Mesenchymal stem cell (in vitro differentiated cells and primary cell): ENCODE data around the gene ZNF197.

Experiments used
- DNase-seq: peaks from one replicate; pipeline ENCODE4 v3.0.0-alpha.2; 2013
- H2AFZ ChIP-seq: one replicate; pipeline ENCODE4 v1.6.1; 2013; ENCODE audit warnings: low read depth, mild to moderate bottlenecking, control low read depth, inconsistent platforms, low read length, moderate library complexity
- H2AK5ac ChIP-seq: 2 replicates; pipeline ENCODE4 v1.6.1; 2013; ENCODE audit warnings: low read length, moderate library complexity, mild to moderate bottlenecking, inconsistent platforms; ENCODE audit not compliant: severe bottlenecking
- H2BK120ac ChIP-seq: one replicate; pipeline ENCODE4 v1.6.1; 2013; ENCODE audit warnings: low read depth, mild to moderate bottlenecking, inconsistent platforms, low read length, moderate library complexity
- H2BK12ac ChIP-seq, 2 experiments: one replicate each; pipeline ENCODE4 v1.6.1; 2013; ENCODE audit warnings: inconsistent platforms in 2 of 2, low read length in 2 of 2, mild to moderate bottlenecking in 2 of 2, moderate library complexity in 2 of 2, control low read depth in 1 of 2
- H2BK15ac ChIP-seq: one replicate; pipeline ENCODE4 v1.6.1; 2013; ENCODE audit warnings: mild to moderate bottlenecking, low read depth, inconsistent platforms; ENCODE audit not compliant: poor library complexity, severe bottlenecking
- H2BK5ac ChIP-seq: 2 replicates; pipeline ENCODE4 v1.6.1; 2013; ENCODE audit warnings: low read depth, mild to moderate bottlenecking, low read length, control low read depth, inconsistent platforms; ENCODE audit not compliant: poor library complexity, severe bottlenecking
- H3K14ac ChIP-seq, 2 experiments: one replicate each; pipeline ENCODE4 v1.6.1; 2013; ENCODE audit warnings: inconsistent platforms in 2 of 2, low read length in 2 of 2, control low read depth in 1 of 2, mild to moderate bottlenecking in 1 of 2, moderate library complexity in 1 of 2
- H3K18ac ChIP-seq, 2 experiments: one replicate each; pipeline ENCODE4 v1.6.1; 2013; ENCODE audit warnings: inconsistent platforms in 2 of 2, low read length in 2 of 2, control low read depth in 1 of 2, low read depth in 1 of 2, mild to moderate bottlenecking in 1 of 2
- H3K23ac ChIP-seq, 2 experiments: one replicate each; pipeline ENCODE4 v1.6.1; 2013; ENCODE audit warnings: inconsistent platforms in 2 of 2, low read length in 2 of 2, mild to moderate bottlenecking in 2 of 2, moderate library complexity in 2 of 2, control low read depth in 1 of 2
- H3K27ac ChIP-seq: 2 replicates; pipeline ENCODE4 v1.5.1; 2013; ENCODE audit warnings: mild to moderate bottlenecking, moderate library complexity, low read length, control low read depth, inconsistent platforms; ENCODE audit not compliant: poor library complexity, severe bottlenecking
- H3K27me3 ChIP-seq, 2 experiments: 2 replicates each; pipeline versions ENCODE4 v1.6.1 to v1.7.0; 2013; ENCODE audit warnings: low read length in 2 of 2, mild to moderate bottlenecking in 2 of 2, moderate library complexity in 2 of 2, control low read depth in 1 of 2, inconsistent platforms in 1 of 2; ENCODE audit not compliant: control insufficient read depth in 1 of 2, insufficient read depth in 1 of 2
- H3K36me3 ChIP-seq, 2 experiments: 2 replicates each; pipeline versions ENCODE4 v1.6.1 to v1.7.0; 2013; ENCODE audit warnings: low read length in 2 of 2, control low read depth in 1 of 2, inconsistent platforms in 1 of 2, low read depth in 1 of 2, mild to moderate bottlenecking in 1 of 2; ENCODE audit not compliant: insufficient read depth in 2 of 2, control insufficient read depth in 1 of 2
- H3K4ac ChIP-seq, 2 experiments: one replicate each; pipeline ENCODE4 v1.6.1; 2013; ENCODE audit warnings: inconsistent platforms in 2 of 2, low read length in 2 of 2, mild to moderate bottlenecking in 2 of 2, moderate library complexity in 2 of 2, control low read depth in 1 of 2, low read depth in 1 of 2
- H3K4me1 ChIP-seq: 2 replicates; pipeline ENCODE4 v1.6.1; 2013; ENCODE audit warnings: low read depth, low read length, control low read depth; ENCODE audit not compliant: control insufficient read depth, insufficient read depth
- H3K4me2 ChIP-seq: 2 replicates; pipeline ENCODE4 v1.6.1; 2013; ENCODE audit warnings: low read length, mild to moderate bottlenecking, inconsistent platforms; ENCODE audit not compliant: poor library complexity, severe bottlenecking
- H3K4me3 ChIP-seq, 2 experiments: 2 replicates each; pipeline versions ENCODE4 v1.5.1 to v1.7.0; 2013; ENCODE audit warnings: low read length in 2 of 2, mild to moderate bottlenecking in 2 of 2, control low read depth in 1 of 2, low read depth in 1 of 2; ENCODE audit not compliant: insufficient read depth in 1 of 2
- H3K79me1 ChIP-seq: replicated peaks from 2 replicates; pipeline ENCODE4 v1.6.1; 2013; ENCODE audit warnings: mild to moderate bottlenecking, control low read depth, low read length, inconsistent platforms; ENCODE audit not compliant: poor library complexity, severe bottlenecking
- H3K9ac ChIP-seq: 2 replicates; pipeline ENCODE4 v1.7.0; 2013; ENCODE audit warnings: mild to moderate bottlenecking, low read length, moderate library complexity
- H3K9me3 ChIP-seq: 2 replicates; pipeline ENCODE4 v1.7.0; 2013; ENCODE audit warnings: mild to moderate bottlenecking, low read length; ENCODE audit not compliant: control insufficient read depth
- H4K8ac ChIP-seq: one replicate; pipeline ENCODE4 v1.6.1; 2013; ENCODE audit warnings: inconsistent platforms, mild to moderate bottlenecking, low read length, moderate library complexity
- H4K91ac ChIP-seq: one replicate; pipeline ENCODE4 v1.6.1; 2013; ENCODE audit warnings: mild to moderate bottlenecking, low read length, inconsistent platforms
- WGBS: methylation state at CpG from one replicate; pipeline ENCODE4 v1.1.7; 2013; ENCODE audit warnings: mixed read lengths; 5-methylcytosine and 5-hydroxymethylcytosine counted together

The ZNF197 gene

GRCh38 chr3:44680921-44681455 lies 56.2 kb downstream of the ZNF197 start:
- Histone ChIP-seq H3K9ac (no peak overlapping the region), H4K8ac (no peak overlapping the region), H2AK5ac (no peak overlapping the region), H2BK12ac (no peak overlapping the region), H2BK120ac (no peak overlapping the region), H3K18ac (no peak overlapping the region), H3K79me1 (no peaks in the 10 kb centered on the region), H2AFZ (no peak overlapping the region), H2BK5ac (no peak overlapping the region), H3K27ac (no peak overlapping the region), H2BK15ac (no peak overlapping the region), H4K91ac (no peak overlapping the region), H3K23ac (no peak overlapping the region), H3K4me2 (no peak overlapping the region), H3K4me3 (no peak overlapping the region), H3K4ac (no peak overlapping the region), H3K4me1 (no peaks in the 10 kb centered on the region), H3K27me3 (peaks cover 0 to 8% of the 10 kb centered on the region in 2 experiments), H3K36me3 (peaks cover 0 to 18% of the 10 kb centered on the region in 2 experiments), H3K9me3 (peaks cover 36% of the 10 kb centered on the region), H3K14ac (no peak overlapping the region)
- WGBS: 63% methylated on average over 2 of the region's 4 CpGs
- no peak for DNase-seq

GRCh38 chr3:44682182-44682896 lies 57.5 kb downstream of the ZNF197 start:
- Histone ChIP-seq H4K91ac (no peak overlapping the region), H3K9me3 (peaks cover 36% of the 10 kb centered on the region), H3K14ac (no peak overlapping the region), H3K4ac (no peak overlapping the region), H3K4me1 (no peaks in the 10 kb centered on the region), H3K27ac (peak overlapping the region; percentile 15), H2BK5ac (no peak overlapping the region), H3K36me3 (peaks cover 0 to 18% of the 10 kb centered on the region in 2 experiments), H2AFZ (no peak overlapping the region), H2BK15ac (no peak overlapping the region), H3K4me3 (no peak overlapping the region), H2BK120ac (no peak overlapping the region), H3K27me3 (no peaks in the 10 kb centered on the region), H3K23ac (no peak overlapping the region), H3K79me1 (no peaks in the 10 kb centered on the region), H3K4me2 (no peak overlapping the region), H3K18ac (no peak overlapping the region), H3K9ac (no peak overlapping the region), H2AK5ac (no peak overlapping the region), H4K8ac (no peak overlapping the region), H2BK12ac (no peak overlapping the region)
- peak; percentile 68 for DNase-seq
- 53% methylated on average over 1 of the region's 2 CpGs for WGBS

GRCh38 chr3:44685128-44685800 lies 60.4 kb downstream of the ZNF197 start:
- Histone ChIP-seq H3K4me1 (no peaks in the 10 kb centered on the region), H3K9ac (peak overlapping the region; percentile 79), H3K14ac (no peak overlapping the region), H3K23ac (no peak overlapping the region), H3K27ac (no peak overlapping the region), H3K4me3 (peak overlapping the region; percentile 39 to 83), H3K27me3 (no peaks in the 10 kb centered on the region), H3K4me2 (no peak overlapping the region), H2AFZ (no peak overlapping the region), H4K91ac (no peak overlapping the region), H3K4ac (no peak overlapping the region), H4K8ac (no peak overlapping the region), H3K36me3 (peaks cover 0 to 18% of the 10 kb centered on the region in 2 experiments), H2BK5ac (no peak overlapping the region), H2BK120ac (no peak overlapping the region), H2AK5ac (no peak overlapping the region), H3K18ac (no peak overlapping the region), H2BK15ac (no peak overlapping the region), H3K9me3 (peaks cover 46% of the 10 kb centered on the region), H3K79me1 (no peaks in the 10 kb centered on the region), H2BK12ac (no peak overlapping the region)
- WGBS: 82% methylated on average over 37 of the region's 48 CpGs
- DNase-seq: no peak

DNA sequence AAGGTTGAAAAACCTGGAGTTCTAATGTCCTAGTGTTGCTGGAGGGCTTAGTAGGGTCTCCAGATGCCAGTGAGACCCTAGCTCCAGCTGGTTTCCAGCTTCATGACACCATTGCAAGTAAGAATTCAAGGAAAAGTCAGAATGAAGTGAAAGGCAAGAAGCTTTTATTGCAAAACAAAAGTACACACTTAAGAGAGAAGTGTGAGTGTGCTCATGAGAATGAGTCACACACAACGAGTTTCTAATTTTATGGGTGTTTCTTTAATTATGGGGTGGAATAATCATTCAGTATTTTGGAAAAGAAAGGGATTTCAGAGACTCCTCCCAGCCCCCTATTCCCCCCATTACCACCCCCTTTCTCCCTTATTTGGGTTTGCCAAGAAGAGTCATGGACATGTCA lies 63.1 kb downstream of the ZNF197 start:
- no peak overlapping the region for H2BK120ac ChIP-seq
- no peak overlapping the region for H3K23ac ChIP-seq
- no peak overlapping the region for H3K14ac ChIP-seq
- no peaks in the 10 kb centered on the region for H3K27me3 ChIP-seq
- H2BK5ac ChIP-seq: no peak overlapping the region
- H3K79me1 ChIP-seq: no peaks in the 10 kb centered on the region
- H4K91ac ChIP-seq: no peak overlapping the region
- H3K4me2 ChIP-seq: no peak overlapping the region
- no peak overlapping the region for H2AFZ ChIP-seq
- H3K4me1 ChIP-seq: no peaks in the 10 kb centered on the region
- no peak overlapping the region for H2BK12ac ChIP-seq
- no peak overlapping the region for H2BK15ac ChIP-seq
- H4K8ac ChIP-seq: no peak overlapping the region
- no peak for DNase-seq
- H2AK5ac ChIP-seq: no peak overlapping the region
- no peak overlapping the region for H3K18ac ChIP-seq
- H3K4me3 ChIP-seq: no peak overlapping the region
- H3K4ac ChIP-seq: no peak overlapping the region
- H3K9ac ChIP-seq: no peak overlapping the region
- peaks cover 0 to 10% of the 10 kb centered on the region in 2 experiments for H3K36me3 ChIP-seq
- peaks cover 43% of the 10 kb centered on the region for H3K9me3 ChIP-seq
- WGBS: no CpG with 5 or more reads among the region's 1 CpG
- H3K27ac ChIP-seq: no peak overlapping the region
